Measurements from ENCODE around the gene IQCE.

GRCh38 chr7:2544541-2545188 lies 14.1 kb upstream of the IQCE start:
- TF ChIP-seq CTCF (IDR thresholded peaks at IDR 0.05), result no peak
- no peak for TF ChIP-seq POLR2AphosphoS5 (IDR thresholded peaks at IDR 0.05)
- no peak for TF ChIP-seq POLR2A (IDR thresholded peaks at IDR 0.05)

All from gastroesophageal sphincter (tissue), 3 donors.